BLaER1 (cell line): ENCODE results near the gene MRPL46.

Experiments
- H3K27ac ChIP-seq: shearing (Covaris generic); formaldehyde crosslinking; 2 replicates; pipeline ENCODE4 v1.8.1; 2022
- H3K27me3 ChIP-seq: shearing (Covaris generic); formaldehyde crosslinking; 2 replicates; pipeline ENCODE4 v1.8.1; 2022
- H3K36me3 ChIP-seq: shearing (Covaris generic); formaldehyde crosslinking; 2 replicates; pipeline ENCODE4 v1.8.1; 2022
- H3K4me1 ChIP-seq: shearing (Covaris generic); formaldehyde crosslinking; 2 replicates; pipeline ENCODE4 v1.8.1; 2022
- H3K4me2 ChIP-seq: shearing (Covaris generic); formaldehyde crosslinking; 2 replicates; pipeline ENCODE4 v1.8.1; 2022
- H3K4me3 ChIP-seq: shearing (Covaris generic); formaldehyde crosslinking; 2 replicates; pipeline ENCODE4 v1.8.1; 2022
- H3K9ac ChIP-seq: shearing (Covaris generic); formaldehyde crosslinking; 2 replicates; pipeline ENCODE4 v1.8.1; 2022
- H3K9me3 ChIP-seq: shearing (Covaris generic); formaldehyde crosslinking; 2 replicates; pipeline ENCODE4 v1.8.1; 2022
- H4K20me1 ChIP-seq: shearing (Covaris generic); formaldehyde crosslinking; 2 replicates; pipeline ENCODE4 v1.8.1; 2022
- Cebpa-rat ChIP-seq: shearing (Covaris generic); IDR thresholded peaks from 2 replicates; pipeline ENCODE4 v1.8.1; 2022

The MRPL46 gene

GRCh38 chr15:88467073-88467934, at the start of gene MRPL46, which contains the start of gene MRPS11:
MRPL46 (minus strand) TSS chr15:88467388; CDS start chr15:88467377, 11 bp downstream.
MRPS11 (plus strand) TSS chr15:88467708; CDS start chr15:88467718, 10 bp downstream.
- TF ChIP-seq Cebpa-rat: no peak
- H3K27me3 ChIP-seq: no peaks in the 10 kb centered on the region
- H4K20me1 ChIP-seq: no peaks in the 10 kb centered on the region
- H3K36me3 ChIP-seq: peaks cover 66% of the 10 kb centered on the region
- peak within 1 kb of the TSS; percentile 94 for H3K4me2 ChIP-seq
- peak within 1 kb of the TSS; percentile 92 for H3K9ac ChIP-seq
- peaks cover 26% of the 10 kb centered on the region for H3K4me1 ChIP-seq
- H3K27ac ChIP-seq: peak within 1 kb of the TSS; percentile 98
- H3K9me3 ChIP-seq: no peaks in the 10 kb centered on the region
- H3K4me3 ChIP-seq: peak within 1 kb of the TSS; percentile 84

- H3K9ac ChIP-seq: no peak overlapping the region
- TF ChIP-seq Cebpa-rat: no peak
- peaks cover 59% of the 10 kb centered on the region for H3K36me3 ChIP-seq
- no peak overlapping the region for H3K27ac ChIP-seq
- no peaks in the 10 kb centered on the region for H4K20me1 ChIP-seq
- no peak overlapping the region for H3K4me2 ChIP-seq
- no peaks in the 10 kb centered on the region for H3K4me1 ChIP-seq
- H3K9me3 ChIP-seq: no peaks in the 10 kb centered on the region
- no peaks in the 10 kb centered on the region for H3K27me3 ChIP-seq
- no peak overlapping the region for H3K4me3 ChIP-seq
These were observed 46.0 kb upstream of the MRPL46 start for GRCh38 chr15:88513195-88513594.

GRCh38 chr15:88512601-88513000, 45.4 kb upstream of the MRPL46 start:
- no peak overlapping the region for H3K27ac ChIP-seq

GRCh38 chr15:88512078-88512477, 44.9 kb upstream of the MRPL46 start:
- H3K9me3 ChIP-seq: no peaks in the 10 kb centered on the region
- no peak overlapping the region for H3K4me2 ChIP-seq
- TF ChIP-seq Cebpa-rat: no peak
- H3K36me3 ChIP-seq: peaks cover 68% of the 10 kb centered on the region
- no peaks in the 10 kb centered on the region for H3K27me3 ChIP-seq
- H4K20me1 ChIP-seq: no peaks in the 10 kb centered on the region
- no peak overlapping the region for H3K27ac ChIP-seq
- H3K9ac ChIP-seq: no peak overlapping the region
- H3K4me1 ChIP-seq: no peaks in the 10 kb centered on the region
- H3K4me3 ChIP-seq: no peak overlapping the region

More at GRCh38 chr15:88512601-88513000, 45.4 kb upstream of the MRPL46 start:
- Histone ChIP-seq H3K4me3 (no peak overlapping the region), H3K36me3 (peaks cover 65% of the 10 kb centered on the region), H3K27me3 (no peaks in the 10 kb centered on the region), H3K4me2 (no peak overlapping the region), H4K20me1 (no peaks in the 10 kb centered on the region), H3K9me3 (no peaks in the 10 kb centered on the region), H3K9ac (no peak overlapping the region), H3K4me1 (no peaks in the 10 kb centered on the region)
- no peak for TF ChIP-seq Cebpa-rat

- Histone ChIP-seq H3K4me3 (no peak overlapping the region), H3K9ac (no peak overlapping the region), H3K27me3 (no peaks in the 10 kb centered on the region), H3K27ac (no peak overlapping the region), H3K9me3 (no peaks in the 10 kb centered on the region), H3K4me1 (no peaks in the 10 kb centered on the region), H4K20me1 (no peaks in the 10 kb centered on the region), H3K4me2 (no peak overlapping the region), H3K36me3 (peaks cover 68% of the 10 kb centered on the region)
- TF ChIP-seq Cebpa-rat: no peak
These were observed 44.0 kb upstream of the MRPL46 start for GRCh38 chr15:88511161-88511560.

- H3K9ac ChIP-seq: no peak overlapping the region
- H3K9me3 ChIP-seq: no peaks in the 10 kb centered on the region
- H3K27ac ChIP-seq: no peak overlapping the region
- no peak overlapping the region for H3K4me3 ChIP-seq
- H3K36me3 ChIP-seq: peaks cover 73% of the 10 kb centered on the region
- no peak for TF ChIP-seq Cebpa-rat
- H3K4me2 ChIP-seq: no peak overlapping the region
- no peaks in the 10 kb centered on the region for H3K4me1 ChIP-seq
- H4K20me1 ChIP-seq: no peaks in the 10 kb centered on the region
- no peaks in the 10 kb centered on the region for H3K27me3 ChIP-seq
These were observed 42.8 kb upstream of the MRPL46 start for GRCh38 chr15:88509964-88510363.

GRCh38 chr15:88509321-88509720, 42.1 kb upstream of the MRPL46 start:
- no peak for TF ChIP-seq Cebpa-rat
- no peaks in the 10 kb centered on the region for H3K9me3 ChIP-seq
- H4K20me1 ChIP-seq: no peaks in the 10 kb centered on the region
- no peak overlapping the region for H3K9ac ChIP-seq
- H3K27ac ChIP-seq: no peak overlapping the region
- no peaks in the 10 kb centered on the region for H3K4me1 ChIP-seq
- H3K36me3 ChIP-seq: peaks cover 78% of the 10 kb centered on the region
- no peak overlapping the region for H3K4me3 ChIP-seq
- H3K4me2 ChIP-seq: no peak overlapping the region
- H3K27me3 ChIP-seq: no peaks in the 10 kb centered on the region

GRCh38 chr15:88506628-88507027, 39.4 kb upstream of the MRPL46 start:
- Histone ChIP-seq H3K9ac (no peak overlapping the region), H3K27me3 (no peaks in the 10 kb centered on the region)
- no peak for TF ChIP-seq Cebpa-rat

GRCh38 chr15:88505721-88506120, 38.5 kb upstream of the MRPL46 start:
- Histone ChIP-seq H3K9me3 (no peaks in the 10 kb centered on the region), H3K4me2 (no peak overlapping the region), H3K36me3 (peaks cover 62% of the 10 kb centered on the region), H3K4me1 (no peaks in the 10 kb centered on the region), H3K9ac (no peak overlapping the region), H3K27ac (no peak overlapping the region), H4K20me1 (no peaks in the 10 kb centered on the region), H3K27me3 (no peaks in the 10 kb centered on the region), H3K4me3 (no peak overlapping the region)
- no peak for TF ChIP-seq Cebpa-rat

More at GRCh38 chr15:88506628-88507027, 39.4 kb upstream of the MRPL46 start:
- H3K36me3 ChIP-seq: peaks cover 71% of the 10 kb centered on the region
- H3K4me1 ChIP-seq: no peaks in the 10 kb centered on the region
- H3K4me2 ChIP-seq: no peak overlapping the region
- H3K27ac ChIP-seq: no peak overlapping the region
- no peaks in the 10 kb centered on the region for H3K9me3 ChIP-seq
- no peak overlapping the region for H3K4me3 ChIP-seq
- no peaks in the 10 kb centered on the region for H4K20me1 ChIP-seq

- H3K4me1 ChIP-seq: no peaks in the 10 kb centered on the region
These were observed 37.3 kb upstream of the MRPL46 start for GRCh38 chr15:88504445-88504844.

More at GRCh38 chr15:88504445-88504844, 37.3 kb upstream of the MRPL46 start:
- no peak overlapping the region for H3K27ac ChIP-seq
- no peaks in the 10 kb centered on the region for H3K9me3 ChIP-seq
- no peak overlapping the region for H3K4me2 ChIP-seq
- no peak for TF ChIP-seq Cebpa-rat
- no peaks in the 10 kb centered on the region for H3K27me3 ChIP-seq
- H4K20me1 ChIP-seq: no peaks in the 10 kb centered on the region
- H3K9ac ChIP-seq: no peak overlapping the region
- peaks cover 51% of the 10 kb centered on the region for H3K36me3 ChIP-seq
- no peak overlapping the region for H3K4me3 ChIP-seq
